Measurements from ENCODE around the gene IL17RC.
"Not testable (repeated sequence)": the region's sequence is repeated elsewhere in the genome, so short reads cannot be mapped to it uniquely, and the experiment has no call there.

DNA sequence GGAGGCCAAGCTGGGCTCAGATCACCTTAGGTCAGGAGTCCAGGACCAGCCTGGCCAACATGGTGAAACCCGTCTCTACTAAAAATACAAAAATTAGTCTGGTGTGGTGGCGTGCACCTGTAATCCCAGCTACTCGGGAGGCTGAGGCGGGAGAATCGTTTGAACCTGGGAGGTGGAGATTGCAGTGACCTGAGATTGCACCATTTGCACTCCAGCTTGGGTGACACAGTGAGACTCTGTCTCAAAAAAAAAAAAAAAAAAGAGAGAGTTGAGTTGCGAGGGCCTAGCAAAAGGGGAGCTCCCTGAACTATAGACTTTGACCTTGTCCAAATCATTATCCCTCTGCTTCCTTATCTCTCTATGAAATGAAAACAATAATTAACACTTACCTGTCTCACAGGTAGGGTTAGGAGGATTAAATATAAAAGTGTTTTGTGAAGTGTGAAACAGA is 15.9 kb upstream of the IL17RC start:
- TF ChIP-seq POLR2A, SPI1, POLR2AphosphoS5 (IDR thresholded peaks at IDR 0.05; ENCODE audit: low read depth, low read length): not testable (repeated sequence)

All from GM12891 (cell line).